ENCODE data around the gene DCHS2. TPM values are rescaled to one million over a fixed set of nuclear protein-coding genes. Genes with fewer than 3 reads are reported as not detected.

Gene DCHS2
- polyA plus RNA-seq, 3 donors = not detected

- no peak overlapping the region for H3K4me2 ChIP-seq (replicated peaks; ENCODE audit: extremely low read depth, low read length, poor library complexity, severe bottlenecking)
- TF ChIP-seq CTCF (IDR thresholded peaks at IDR 0.05) = no peak
- peaks cover 18 to 23% (median 21%) of the 10 kb centered on the region in 3 donors for H3K27me3 Mint-ChIP-seq (ENCODE audit: low read depth in 3 of 3)
- H3K27ac Mint-ChIP-seq = no peak overlapping the region
- H3K9me3 Mint-ChIP-seq = peaks cover 0 to 3% (median 0%) of the 10 kb centered on the region in 7 donors
- H3K4me1 ChIP-seq (ENCODE audit: control insufficient read depth in 1 of 2, insufficient read depth in 2 of 2, low read length in 2 of 2) = no peaks in the 10 kb centered on the region
- no peak overlapping the region for H3K4me3 ChIP-seq (replicated peaks in 1 of 3; ENCODE audit: low read depth in 2 of 3, low read length in 3 of 3)
- no peak overlapping the region for H2AFZ ChIP-seq (ENCODE audit: insufficient read depth, low read depth, low read length, poor library complexity, severe bottlenecking)
- H3K9me3 ChIP-seq (replicated peaks in 1 of 2; ENCODE audit: control insufficient read depth in 1 of 2, insufficient read depth in 1 of 2, low read length in 2 of 2) = no peaks in the 10 kb centered on the region
- H3K27me3 ChIP-seq (ENCODE audit: control insufficient read depth in 2 of 2, insufficient read depth in 2 of 2, low read length in 2 of 2) = peaks cover 10 to 16% of the 10 kb centered on the region in 2 donors
- H3K4me3 Mint-ChIP-seq = no peak overlapping the region
- no peaks in the 10 kb centered on the region for H3K79me2 ChIP-seq (ENCODE audit: insufficient read depth, low read length)
- 75% methylated on average over 5 of the region's 6 CpGs for WGBS (ENCODE audit: insufficient coverage)
- no peak for DNase-seq
- no peak overlapping the region for H3K27ac ChIP-seq (ENCODE audit: low read depth in 1 of 2, low read length in 2 of 2)
- H3K9ac ChIP-seq (ENCODE audit: insufficient read depth, low read length, poor library complexity, severe bottlenecking) = no peak overlapping the region
- no peaks in the 10 kb centered on the region for H3K36me3 ChIP-seq (replicated peaks in 1 of 2; ENCODE audit: control insufficient read depth in 1 of 2, insufficient read depth in 2 of 2, low read length in 2 of 2)
- no peaks in the 10 kb centered on the region for H4K20me1 ChIP-seq (ENCODE audit: insufficient read depth, low read length)
- peaks cover 4% of the 10 kb centered on the region for H3K4me1 Mint-ChIP-seq
- H3K36me3 Mint-ChIP-seq = no peaks in the 10 kb centered on the region
- intact Hi-C loops (cut with micrococcal nuclease) = no loop called here
Observed at GRCh38 chr4:154421618-154422017, 70.0 kb downstream of the DCHS2 start.

- H2AFZ ChIP-seq (ENCODE audit: insufficient read depth, low read depth, low read length, poor library complexity, severe bottlenecking) = peak overlapping the region; percentile 59
- no peak for DNase-seq
- intact Hi-C loops (cut with micrococcal nuclease) = no loop called here
- Mint-ChIP-seq H3K36me3 (no peaks in the 10 kb centered on the region), H3K27me3 (ENCODE audit: low read depth in 3 of 3) (peaks cover 31 to 33% (median 33%) of the 10 kb centered on the region in 3 donors), H3K4me1 (peaks cover 11% of the 10 kb centered on the region), H3K27ac (no peak overlapping the region), H3K9me3 (peaks cover 0 to 3% (median 0%) of the 10 kb centered on the region in 7 donors), H3K4me3 (peak overlapping the region in 1 of 2 donors; percentile 85)
- no peak overlapping the region for H3K4me3 ChIP-seq (replicated peaks in 1 of 3; ENCODE audit: low read depth in 2 of 3, low read length in 3 of 3)
- no peak overlapping the region for H3K4me2 ChIP-seq (replicated peaks; ENCODE audit: extremely low read depth, low read length, poor library complexity, severe bottlenecking)
- H3K79me2 ChIP-seq (ENCODE audit: insufficient read depth, low read length) = no peaks in the 10 kb centered on the region
- peaks cover 0 to 5% of the 10 kb centered on the region in 2 donors for H3K4me1 ChIP-seq (ENCODE audit: control insufficient read depth in 1 of 2, insufficient read depth in 2 of 2, low read length in 2 of 2)
- H3K27me3 ChIP-seq (ENCODE audit: control insufficient read depth in 2 of 2, insufficient read depth in 2 of 2, low read length in 2 of 2) = peaks cover 25 to 28% of the 10 kb centered on the region in 2 donors
- no peaks in the 10 kb centered on the region for H3K36me3 ChIP-seq (replicated peaks in 1 of 2; ENCODE audit: control insufficient read depth in 1 of 2, insufficient read depth in 2 of 2, low read length in 2 of 2)
- TF ChIP-seq CTCF (IDR thresholded peaks at IDR 0.05) = no peak
- no peak overlapping the region for H3K9ac ChIP-seq (ENCODE audit: insufficient read depth, low read length, poor library complexity, severe bottlenecking)
- H4K20me1 ChIP-seq (ENCODE audit: insufficient read depth, low read length) = no peaks in the 10 kb centered on the region
- no peaks in the 10 kb centered on the region for H3K9me3 ChIP-seq (replicated peaks in 1 of 2; ENCODE audit: control insufficient read depth in 1 of 2, insufficient read depth in 1 of 2, low read length in 2 of 2)
- no peak overlapping the region for H3K27ac ChIP-seq (ENCODE audit: low read depth in 1 of 2, low read length in 2 of 2)
- WGBS (ENCODE audit: insufficient coverage) = no CpG with 5 or more reads among the region's 2 CpGs
Observed at GRCh38 chr4:154417373-154417673, 74.3 kb downstream of the DCHS2 start.

All from CD14-positive monocyte (primary cell).